Thyroid gland (tissue), 4 donors: ENCODE results near the gene KIDINS220. TPM values are rescaled to one million over a fixed set of nuclear protein-coding genes. Genes with fewer than 3 reads are reported as not detected.

Source experiments
- DNase-seq, 2 donors: peaks; one replicate each; pipeline ENCODE4 v3.0.0-alpha.2; 2019
- H3K27ac ChIP-seq, 3 donors: fragments of 200-600 bp; sonication (generic); 1 replicate in 2 of 3; 2 replicates in 1 of 3; pipeline ENCODE4 v1.5.1; 2016 to 2019; ENCODE audit warnings: mild to moderate bottlenecking in 1 of 3, moderate library complexity in 1 of 3
- H3K27me3 ChIP-seq: fragments of 200-600 bp; sonication (generic); one replicate; pipeline ENCODE4 v1.5.1; 2019
- H3K36me3 ChIP-seq, 2 donors: fragments of 200-600 bp; sonication (generic); one replicate each; pipeline ENCODE4 v1.5.1; 2016 to 2019
- H3K4me1 ChIP-seq, 2 donors: fragments of 200-600 bp; sonication (generic); one replicate each; pipeline ENCODE4 v1.5.1; 2017 to 2019
- H3K4me3 ChIP-seq, 3 donors: fragments of 200-600 bp; sonication (generic); replicated peaks in 1 of 3; 1 replicate in 2 of 3; 2 replicates in 1 of 3; pipeline ENCODE4 v1.5.1; 2016; ENCODE audit warnings: mild to moderate bottlenecking in 1 of 3
- H3K9me3 ChIP-seq: fragments of 200-600 bp; sonication (generic); one replicate; pipeline ENCODE4 v1.5.1; 2017
- POLR2A ChIP-seq, 2 donors: fragments of 450-650 bp; IDR thresholded peaks; one replicate each; pipeline ENCODE4 v1.6.1; 2017; ENCODE audit warnings: antibody characterized with exemption in 2 of 2, mild to moderate bottlenecking in 2 of 2, moderate library complexity in 1 of 2
- WGBS, 2 donors: methylation state at CpG; one replicate each; pipeline ENCODE4 v1.1.5; 2017; 5-methylcytosine and 5-hydroxymethylcytosine counted together
- intact Hi-C: fragments of 100-400 bp; cut with DNase I; formaldehyde crosslinking; loops from one replicate; pipeline ENCODE4 v1.15.1; 2023
- total RNA-seq, 4 donors: library from RNA; depleted of rRNA; stranded (reverse); fragments of >200 nt; gene quantifications; one replicate each; pipeline ENCODE4 v1.2.3, GENCODE V29; 2016
- TF ChIP-seq, protein P1 (sequence below), 6 experiments: fragments of 200-600 bp in 3 of 6; fragments of 450-650 bp in 3 of 6; sonication (generic) in 3 of 6; IDR thresholded peaks; one replicate each; pipeline ENCODE4 v1.5.1; 2016 to 2019; ENCODE audit warnings: antibody characterized with exemption in 6 of 6, mild to moderate bottlenecking in 2 of 6, inconsistent platforms in 1 of 6, moderate library complexity in 1 of 6

KIDINS220 gene
- total RNA-seq, 4 donors from 2014 or later, result 74.0 to 140 (median 79.3) TPM

DNA sequence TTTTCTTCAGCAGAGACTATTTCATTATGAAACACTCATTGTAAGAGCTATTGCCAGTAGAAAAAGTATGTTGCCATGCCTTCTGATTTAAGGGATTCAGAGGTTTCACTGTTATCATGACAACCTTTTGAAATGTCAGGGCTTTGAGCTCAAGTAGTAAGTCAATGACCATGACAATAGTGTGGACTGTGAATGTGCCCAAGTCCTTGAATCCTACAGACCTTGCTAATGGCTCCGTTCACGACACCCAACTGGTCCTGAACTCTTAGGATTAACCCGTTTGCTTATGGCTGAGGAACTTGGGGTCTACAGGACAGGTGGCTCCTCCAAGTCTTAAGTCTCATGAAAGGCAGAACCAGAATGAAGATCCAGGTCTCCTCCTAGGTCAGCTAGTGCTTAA lies 17.6 kb upstream of the KIDINS220 start:
- 46 to 79% methylated on average over 3 of the region's 3 CpGs for WGBS, 2 donors
- no peak for DNase-seq
- no peaks in the 10 kb centered on the region for H3K9me3 ChIP-seq
- no peaks in the 10 kb centered on the region for H3K27me3 ChIP-seq
- TF ChIP-seq POLR2A (IDR thresholded peaks at IDR 0.05), result no peak
- TF ChIP-seq, protein P1, sequence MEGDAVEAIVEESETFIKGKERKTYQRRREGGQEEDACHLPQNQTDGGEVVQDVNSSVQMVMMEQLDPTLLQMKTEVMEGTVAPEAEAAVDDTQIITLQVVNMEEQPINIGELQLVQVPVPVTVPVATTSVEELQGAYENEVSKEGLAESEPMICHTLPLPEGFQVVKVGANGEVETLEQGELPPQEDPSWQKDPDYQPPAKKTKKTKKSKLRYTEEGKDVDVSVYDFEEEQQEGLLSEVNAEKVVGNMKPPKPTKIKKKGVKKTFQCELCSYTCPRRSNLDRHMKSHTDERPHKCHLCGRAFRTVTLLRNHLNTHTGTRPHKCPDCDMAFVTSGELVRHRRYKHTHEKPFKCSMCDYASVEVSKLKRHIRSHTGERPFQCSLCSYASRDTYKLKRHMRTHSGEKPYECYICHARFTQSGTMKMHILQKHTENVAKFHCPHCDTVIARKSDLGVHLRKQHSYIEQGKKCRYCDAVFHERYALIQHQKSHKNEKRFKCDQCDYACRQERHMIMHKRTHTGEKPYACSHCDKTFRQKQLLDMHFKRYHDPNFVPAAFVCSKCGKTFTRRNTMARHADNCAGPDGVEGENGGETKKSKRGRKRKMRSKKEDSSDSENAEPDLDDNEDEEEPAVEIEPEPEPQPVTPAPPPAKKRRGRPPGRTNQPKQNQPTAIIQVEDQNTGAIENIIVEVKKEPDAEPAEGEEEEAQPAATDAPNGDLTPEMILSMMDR (IDR thresholded peaks at IDR 0.05), result no peak
- peaks cover 0 to 7% of the 10 kb centered on the region in 2 donors for H3K4me1 ChIP-seq
- H3K4me3 ChIP-seq, result no peak overlapping the region
- no peak overlapping the region for H3K27ac ChIP-seq
- intact Hi-C loops, result no loop called here
- H3K36me3 ChIP-seq, result no peaks in the 10 kb centered on the region

DNA sequence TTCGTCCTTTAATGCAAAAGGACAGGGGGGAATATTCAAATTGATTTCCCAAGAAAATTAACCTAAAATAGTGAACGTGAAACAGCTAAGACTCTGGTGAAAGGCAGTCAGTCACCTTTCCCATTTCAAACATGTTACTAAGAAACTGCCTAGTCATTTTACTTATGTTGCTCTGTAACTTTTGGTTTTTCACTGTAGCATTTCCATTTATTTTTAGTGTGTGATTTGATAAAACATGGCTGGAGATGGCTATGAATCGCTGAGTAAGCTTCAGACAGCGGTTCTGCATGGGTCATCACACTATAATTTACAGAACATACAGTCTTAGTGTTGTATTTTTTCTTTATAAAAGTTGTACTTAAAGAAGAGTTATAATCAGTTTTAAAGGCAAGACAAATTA lies 16.0 kb upstream of the KIDINS220 start:
- no peak overlapping the region for H3K27ac ChIP-seq
- intact Hi-C loops, result no loop called here
- 94 to 96% methylated on average over 4 of the region's 4 CpGs for WGBS, 2 donors
- H3K4me1 ChIP-seq, result peaks cover 0 to 7% of the 10 kb centered on the region in 2 donors
- no peak overlapping the region for H3K4me3 ChIP-seq
- no peaks in the 10 kb centered on the region for H3K36me3 ChIP-seq
- TF ChIP-seq POLR2A (IDR thresholded peaks at IDR 0.05), result no peak
- TF ChIP-seq, protein P1 (IDR thresholded peaks at IDR 0.05), result no peak
- H3K27me3 ChIP-seq, result no peaks in the 10 kb centered on the region
- H3K9me3 ChIP-seq, result no peaks in the 10 kb centered on the region
- no peak for DNase-seq

DNA sequence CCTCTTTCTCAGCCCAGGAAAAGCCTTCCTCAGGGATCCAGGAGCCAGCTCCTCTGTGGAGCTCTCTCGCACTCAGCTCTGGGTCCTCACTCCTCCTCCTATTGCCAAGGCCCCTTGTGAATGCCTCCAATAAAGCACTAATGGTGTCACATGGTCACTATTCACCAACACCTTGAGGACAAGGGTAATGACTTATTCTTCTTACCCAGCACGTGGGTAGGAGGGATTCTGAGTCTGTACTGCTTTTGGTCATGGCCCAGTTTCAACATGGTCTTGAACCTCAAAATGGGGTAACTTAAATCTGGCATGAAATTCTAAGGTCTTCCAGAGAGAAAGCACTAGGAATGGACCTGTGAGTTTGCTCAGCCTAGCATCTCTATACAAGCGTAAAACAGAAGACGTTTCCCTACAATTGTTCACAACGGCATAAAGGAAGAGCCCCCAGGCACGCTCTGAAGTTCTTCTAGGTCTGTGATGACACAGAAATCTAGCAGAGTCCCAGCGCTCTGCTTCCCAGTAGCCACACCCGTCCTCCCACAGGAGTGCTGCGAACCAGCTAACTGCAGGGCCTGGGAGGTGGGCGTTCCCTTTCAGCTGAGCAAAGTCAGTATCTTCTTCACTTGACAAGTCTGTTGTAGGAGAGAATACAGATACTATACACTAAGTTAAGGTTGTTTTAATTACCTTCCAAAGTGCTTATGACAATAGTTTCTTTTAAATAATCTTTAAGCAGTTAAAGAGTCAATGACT lies 14.6 kb upstream of the KIDINS220 start:
- intact Hi-C loops, result no loop called here
- WGBS, 2 donors, result 75 to 85% methylated on average over 10 of the region's 10 CpGs
- H3K4me3 ChIP-seq, result no peak overlapping the region
- H3K27me3 ChIP-seq, result no peaks in the 10 kb centered on the region
- H3K4me1 ChIP-seq, result peaks cover 0 to 7% of the 10 kb centered on the region in 2 donors
- H3K9me3 ChIP-seq, result no peaks in the 10 kb centered on the region
- no peaks in the 10 kb centered on the region for H3K36me3 ChIP-seq
- TF ChIP-seq POLR2A (IDR thresholded peaks at IDR 0.05), result no peak
- TF ChIP-seq, protein P1 (IDR thresholded peaks at IDR 0.05), result no peak
- no peak for DNase-seq
- no peak overlapping the region for H3K27ac ChIP-seq

DNA sequence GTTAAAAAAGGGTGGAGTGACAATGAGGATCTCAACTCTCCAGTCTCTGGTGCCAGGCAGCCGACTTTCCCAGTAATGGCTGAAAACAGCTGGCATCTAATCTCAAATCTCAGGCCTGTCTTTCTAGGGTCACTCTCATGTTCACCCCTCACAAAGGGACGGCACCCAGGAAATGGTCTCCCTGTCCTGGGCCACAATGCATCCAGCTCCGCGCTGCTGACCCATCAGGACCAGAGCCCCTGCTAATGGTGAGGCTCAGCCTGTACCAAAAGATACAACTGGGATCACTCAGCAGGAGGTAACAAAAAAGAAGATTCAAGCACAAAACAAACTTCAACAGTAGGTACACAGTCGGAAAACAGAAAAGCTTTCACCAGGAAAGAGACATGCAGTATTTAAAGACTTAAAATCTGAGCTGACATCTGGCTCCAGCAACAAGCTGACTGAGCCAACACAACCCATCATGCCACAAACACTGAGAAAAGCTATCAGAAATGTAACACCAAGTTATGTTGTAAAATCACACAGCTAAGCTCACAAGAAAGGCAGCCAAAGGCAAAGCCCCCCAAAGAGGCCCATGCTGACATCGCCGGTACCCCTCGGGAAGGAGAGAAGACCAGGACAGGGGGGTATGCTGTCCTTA lies 13.6 kb upstream of the KIDINS220 start:
- TF ChIP-seq POLR2A (IDR thresholded peaks at IDR 0.05), result no peak
- TF ChIP-seq, protein P1 (IDR thresholded peaks at IDR 0.05), result no peak
- 87 to 88% methylated on average over 8 of the region's 8 CpGs for WGBS, 2 donors
- intact Hi-C loops, result no loop called here
- no peaks in the 10 kb centered on the region for H3K36me3 ChIP-seq
- peaks cover 0 to 7% of the 10 kb centered on the region in 2 donors for H3K4me1 ChIP-seq
- H3K27me3 ChIP-seq, result no peaks in the 10 kb centered on the region
- DNase-seq, result no peak
- H3K4me3 ChIP-seq, result no peak overlapping the region
- H3K27ac ChIP-seq, result no peak overlapping the region
- H3K9me3 ChIP-seq, result no peaks in the 10 kb centered on the region

DNA sequence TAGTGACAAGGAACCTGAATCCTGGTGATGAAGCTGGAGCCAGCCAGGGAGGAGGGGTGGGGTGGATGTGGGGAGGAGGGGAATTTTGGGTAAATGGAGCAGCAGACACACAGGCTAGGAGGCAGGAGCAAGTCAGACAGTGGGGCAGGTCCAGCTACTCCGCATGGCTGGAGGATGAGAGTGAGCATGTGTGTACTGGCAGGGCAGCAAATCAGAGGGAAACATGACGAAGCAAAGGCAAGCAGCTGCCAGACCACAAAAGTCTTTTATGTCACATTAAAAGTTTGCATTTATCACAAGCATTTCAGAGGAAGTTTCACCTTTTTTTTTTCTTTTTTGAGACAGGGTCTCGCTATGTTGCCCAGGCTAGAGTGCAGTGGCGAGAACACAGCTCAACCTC lies 11.9 kb upstream of the KIDINS220 start:
- DNase-seq, result no peak
- Histone ChIP-seq H3K27ac (no peak overlapping the region), H3K27me3 (no peaks in the 10 kb centered on the region), H3K4me1 (peaks cover 3 to 4% of the 10 kb centered on the region in 2 donors), H3K9me3 (no peaks in the 10 kb centered on the region), H3K36me3 (no peaks in the 10 kb centered on the region), H3K4me3 (no peak overlapping the region)
- intact Hi-C loops, result no loop called here
- whole genome bisulfite sequencing, 2 donors, result 82 to 87% methylated on average over 4 of the region's 4 CpGs
- TF ChIP-seq, protein P1 (IDR thresholded peaks at IDR 0.05), result no peak
- no peak for TF ChIP-seq POLR2A (IDR thresholded peaks at IDR 0.05)
